Measurements from ENCODE around the gene APOBEC3F.
"Not testable (repeated sequence)": the region's sequence is repeated elsewhere in the genome, so short reads cannot be mapped to it uniquely, and the experiment has no call there.

APOBEC3F gene

GRCh38 chr22:39073981-39074380 is 33.3 kb downstream of the APOBEC3F start:
- DNase-seq (ENCODE audit: low spot score), result no peak

- not testable (repeated sequence) for DNase-seq (ENCODE audit: low spot score)
Observed at GRCh38 chr22:39076155-39077025, 35.7 kb downstream of the APOBEC3F start.

GRCh38 chr22:39077026-39077840 is 36.6 kb downstream of the APOBEC3F start, which contains the start of gene APOBEC3G:
TSS of gene APOBEC3G (plus strand) at chr22:39077275. CDS start at chr22:39077362, 87 bp downstream.
- peak; percentile 77 for DNase-seq (ENCODE audit: low spot score)

GRCh38 chr22:39077912-39078311 is 37.2 kb downstream of the APOBEC3F start:
- not testable (repeated sequence) for DNase-seq (ENCODE audit: low spot score)

- peak; percentile 60 for DNase-seq (ENCODE audit: low spot score)
Observed at GRCh38 chr22:39078329-39078728, 37.7 kb downstream of the APOBEC3F start.

GRCh38 chr22:39079054-39079637 is 38.5 kb downstream of the APOBEC3F start:
- not testable (repeated sequence) for DNase-seq (ENCODE audit: low spot score)

GRCh38 chr22:39080052-39080762 is 39.5 kb downstream of the APOBEC3F start:
- DNase-seq (ENCODE audit: low spot score), result peak; percentile 56

GRCh38 chr22:39081016-39081415 is 40.4 kb downstream of the APOBEC3F start:
- no peak for DNase-seq (ENCODE audit: low spot score)

- DNase-seq (ENCODE audit: low spot score), result no peak
Observed at GRCh38 chr22:39081598-39081997, 40.9 kb downstream of the APOBEC3F start.

GRCh38 chr22:39083212-39084165 is 42.8 kb downstream of the APOBEC3F start:
- no peak for DNase-seq (ENCODE audit: low spot score)

- DNase-seq (ENCODE audit: low spot score), result no peak
Observed at GRCh38 chr22:39084666-39085065, 44.0 kb downstream of the APOBEC3F start.

- DNase-seq (ENCODE audit: low spot score), result no peak
Observed at GRCh38 chr22:39087098-39087497, 46.4 kb downstream of the APOBEC3F start.

GRCh38 chr22:39087881-39088684 is 47.4 kb downstream of the APOBEC3F start:
- DNase-seq (ENCODE audit: low spot score), result no peak

- DNase-seq (ENCODE audit: low spot score), result no peak
Observed at GRCh38 chr22:39088685-39089032, 48.0 kb downstream of the APOBEC3F start.

GRCh38 chr22:39089928-39090327 is 49.3 kb downstream of the APOBEC3F start:
- DNase-seq (ENCODE audit: low spot score), result no peak

GRCh38 chr22:39090426-39091064 is 49.9 kb downstream of the APOBEC3F start:
- peak; percentile 94 for DNase-seq (ENCODE audit: low spot score)

- no peak for DNase-seq (ENCODE audit: low spot score)
Observed at GRCh38 chr22:39091126-39092081, 50.7 kb downstream of the APOBEC3F start.

Data from CD4-positive, alpha-beta T cell treated with Interleukin-15 for 4 hours (primary cell).